Measurements from ENCODE around the gene ZBTB17. TPM values are rescaled to one million over a fixed set of nuclear protein-coding genes. Genes with fewer than 3 reads are reported as not detected.
"Not testable (repeated sequence)": the region's sequence is repeated elsewhere in the genome, so short reads cannot be mapped to it uniquely, and the experiment has no call there.

ZBTB17 gene
- total RNA-seq, 1 donor from 2014 or later, result 33.6 TPM

GRCh38 chr1:15916417-15916816 is 59.5 kb downstream of the ZBTB17 start:
- peaks cover 3% of the 10 kb centered on the region for H3K27me3 Mint-ChIP-seq (ENCODE audit: unreplicated experiment)
- H3K36me3 Mint-ChIP-seq (ENCODE audit: low read depth, unreplicated experiment), result peaks cover 3% of the 10 kb centered on the region
- H3K9me3 Mint-ChIP-seq (ENCODE audit: unreplicated experiment), result no peaks in the 10 kb centered on the region
- no peaks in the 10 kb centered on the region for H3K4me1 Mint-ChIP-seq (ENCODE audit: unreplicated experiment)
- no peak overlapping the region for H3K27ac Mint-ChIP-seq (ENCODE audit: unreplicated experiment)
- no peak overlapping the region for H3K4me3 Mint-ChIP-seq (ENCODE audit: unreplicated experiment)
- no peak for DNase-seq (ENCODE audit: low spot score)
- TF ChIP-seq, protein P1, sequence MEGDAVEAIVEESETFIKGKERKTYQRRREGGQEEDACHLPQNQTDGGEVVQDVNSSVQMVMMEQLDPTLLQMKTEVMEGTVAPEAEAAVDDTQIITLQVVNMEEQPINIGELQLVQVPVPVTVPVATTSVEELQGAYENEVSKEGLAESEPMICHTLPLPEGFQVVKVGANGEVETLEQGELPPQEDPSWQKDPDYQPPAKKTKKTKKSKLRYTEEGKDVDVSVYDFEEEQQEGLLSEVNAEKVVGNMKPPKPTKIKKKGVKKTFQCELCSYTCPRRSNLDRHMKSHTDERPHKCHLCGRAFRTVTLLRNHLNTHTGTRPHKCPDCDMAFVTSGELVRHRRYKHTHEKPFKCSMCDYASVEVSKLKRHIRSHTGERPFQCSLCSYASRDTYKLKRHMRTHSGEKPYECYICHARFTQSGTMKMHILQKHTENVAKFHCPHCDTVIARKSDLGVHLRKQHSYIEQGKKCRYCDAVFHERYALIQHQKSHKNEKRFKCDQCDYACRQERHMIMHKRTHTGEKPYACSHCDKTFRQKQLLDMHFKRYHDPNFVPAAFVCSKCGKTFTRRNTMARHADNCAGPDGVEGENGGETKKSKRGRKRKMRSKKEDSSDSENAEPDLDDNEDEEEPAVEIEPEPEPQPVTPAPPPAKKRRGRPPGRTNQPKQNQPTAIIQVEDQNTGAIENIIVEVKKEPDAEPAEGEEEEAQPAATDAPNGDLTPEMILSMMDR (IDR thresholded peaks at IDR 0.05; ENCODE audit: unreplicated experiment), result no peak

DNA sequence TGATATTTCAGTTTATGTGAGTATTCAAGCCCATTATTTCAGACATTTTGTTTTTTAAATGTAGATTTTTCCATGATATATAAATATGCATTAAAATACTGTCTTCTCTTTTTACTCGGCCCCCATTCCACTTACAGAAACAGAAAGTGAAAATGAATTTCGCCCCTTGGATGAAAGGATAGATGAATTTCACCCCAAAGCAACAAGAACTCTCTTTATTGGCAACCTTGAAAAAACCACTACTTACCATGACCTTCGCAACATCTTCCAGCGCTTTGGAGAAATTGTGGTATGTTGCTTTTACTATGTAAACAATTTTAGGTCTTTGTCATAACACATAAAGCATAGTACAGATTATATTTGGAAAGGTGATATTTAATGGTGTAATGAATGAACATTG is 59.9 kb downstream of the ZBTB17 start:
- DNase-seq (ENCODE audit: low spot score), result no peak
- no peak overlapping the region for H3K27ac Mint-ChIP-seq (ENCODE audit: unreplicated experiment)
- peaks cover 6% of the 10 kb centered on the region for H3K36me3 Mint-ChIP-seq (ENCODE audit: low read depth, unreplicated experiment)
- peaks cover 3% of the 10 kb centered on the region for H3K27me3 Mint-ChIP-seq (ENCODE audit: unreplicated experiment)
- no peaks in the 10 kb centered on the region for H3K4me1 Mint-ChIP-seq (ENCODE audit: unreplicated experiment)
- TF ChIP-seq, protein P1 (IDR thresholded peaks at IDR 0.05; ENCODE audit: unreplicated experiment), result no peak
- no peak overlapping the region for H3K4me3 Mint-ChIP-seq (ENCODE audit: unreplicated experiment)
- H3K9me3 Mint-ChIP-seq (ENCODE audit: unreplicated experiment), result no peaks in the 10 kb centered on the region

DNA sequence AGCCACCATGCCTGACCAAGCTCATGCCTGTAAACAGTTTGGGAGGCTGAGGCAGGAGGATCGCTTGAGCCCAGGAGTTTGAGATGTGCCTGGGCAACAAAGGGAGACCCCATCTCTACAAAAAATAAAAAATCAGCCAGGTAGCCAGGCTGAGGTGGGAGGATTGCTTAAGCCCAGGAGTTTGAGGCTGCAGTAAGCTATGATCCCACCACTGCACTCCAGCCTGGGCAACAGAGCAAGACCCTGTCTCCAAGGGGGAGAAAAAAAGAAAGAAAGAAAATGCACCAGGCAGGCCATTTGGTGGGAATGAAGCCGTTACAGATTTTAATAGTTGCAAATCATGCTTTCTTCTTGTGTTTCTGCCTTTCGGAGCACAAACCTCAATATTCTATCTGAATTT is 62.3 kb downstream of the ZBTB17 start:
- not testable (repeated sequence) for H3K4me3 Mint-ChIP-seq (ENCODE audit: unreplicated experiment); H3K4me1 Mint-ChIP-seq (ENCODE audit: unreplicated experiment); DNase-seq (ENCODE audit: low spot score); H3K9me3 Mint-ChIP-seq (ENCODE audit: unreplicated experiment); H3K27ac Mint-ChIP-seq (ENCODE audit: unreplicated experiment); H3K27me3 Mint-ChIP-seq (ENCODE audit: unreplicated experiment); H3K36me3 Mint-ChIP-seq (ENCODE audit: low read depth, unreplicated experiment)

- Mint-ChIP-seq H3K9me3 (ENCODE audit: unreplicated experiment) (no peaks in the 10 kb centered on the region), H3K36me3 (ENCODE audit: low read depth, unreplicated experiment) (peaks cover 6% of the 10 kb centered on the region), H3K4me3 (ENCODE audit: unreplicated experiment) (no peak overlapping the region), H3K4me1 (ENCODE audit: unreplicated experiment) (no peaks in the 10 kb centered on the region), H3K27me3 (ENCODE audit: unreplicated experiment) (no peaks in the 10 kb centered on the region), H3K27ac (ENCODE audit: unreplicated experiment) (no peak overlapping the region)
- TF ChIP-seq, protein P1 (IDR thresholded peaks at IDR 0.05; ENCODE audit: unreplicated experiment), result no peak
- DNase-seq (ENCODE audit: low spot score), result no peak
Measured at GRCh38 chr1:15911927-15912326, 64.0 kb downstream of the ZBTB17 start.

DNA sequence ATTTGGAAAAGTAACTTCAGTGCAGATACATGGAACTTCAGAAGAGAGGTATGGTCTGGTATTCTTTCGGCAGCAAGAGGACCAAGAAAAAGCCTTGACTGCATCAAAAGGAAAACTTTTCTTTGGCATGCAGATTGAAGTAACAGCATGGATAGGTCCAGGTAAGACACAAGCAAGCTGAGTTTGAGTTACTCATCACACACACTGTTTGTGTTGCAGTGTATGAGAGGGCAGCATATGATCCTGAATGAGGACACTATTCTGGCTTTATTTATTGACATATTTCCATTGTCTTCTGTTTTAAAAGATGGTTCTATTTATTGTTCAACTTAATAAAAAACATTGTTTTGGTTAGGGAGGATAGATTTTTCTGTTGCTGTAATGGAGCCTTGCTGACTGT is 64.8 kb downstream of the ZBTB17 start:
- H3K36me3 Mint-ChIP-seq (ENCODE audit: low read depth, unreplicated experiment), result peaks cover 6% of the 10 kb centered on the region
- TF ChIP-seq, protein P1 (IDR thresholded peaks at IDR 0.05; ENCODE audit: unreplicated experiment), result no peak
- H3K27ac Mint-ChIP-seq (ENCODE audit: unreplicated experiment), result no peak overlapping the region
- H3K4me3 Mint-ChIP-seq (ENCODE audit: unreplicated experiment), result peak overlapping the region; percentile 44
- H3K9me3 Mint-ChIP-seq (ENCODE audit: unreplicated experiment), result no peaks in the 10 kb centered on the region
- DNase-seq (ENCODE audit: low spot score), result no peak
- H3K27me3 Mint-ChIP-seq (ENCODE audit: unreplicated experiment), result no peaks in the 10 kb centered on the region
- H3K4me1 Mint-ChIP-seq (ENCODE audit: unreplicated experiment), result no peaks in the 10 kb centered on the region

- TF ChIP-seq, protein P1 (IDR thresholded peaks at IDR 0.05; ENCODE audit: unreplicated experiment), result no peak
- no peaks in the 10 kb centered on the region for H3K4me1 Mint-ChIP-seq (ENCODE audit: unreplicated experiment)
- no peaks in the 10 kb centered on the region for H3K27me3 Mint-ChIP-seq (ENCODE audit: unreplicated experiment)
- no peak for DNase-seq (ENCODE audit: low spot score)
- H3K9me3 Mint-ChIP-seq (ENCODE audit: unreplicated experiment), result no peaks in the 10 kb centered on the region
- no peak overlapping the region for H3K4me3 Mint-ChIP-seq (ENCODE audit: unreplicated experiment)
- peaks cover 6% of the 10 kb centered on the region for H3K36me3 Mint-ChIP-seq (ENCODE audit: low read depth, unreplicated experiment)
- H3K27ac Mint-ChIP-seq (ENCODE audit: unreplicated experiment), result no peak overlapping the region
Measured at GRCh38 chr1:15908597-15908996, 67.3 kb downstream of the ZBTB17 start.
